Pons (tissue), 1 donor: Measurements from ENCODE around the gene TSPAN1.

Experiments used
- DNase-seq: peaks from one replicate; pipeline ENCODE4 v3.0.0-alpha.2; 2016; ENCODE audit warnings: low spot score

TSPAN1 gene

DNA sequence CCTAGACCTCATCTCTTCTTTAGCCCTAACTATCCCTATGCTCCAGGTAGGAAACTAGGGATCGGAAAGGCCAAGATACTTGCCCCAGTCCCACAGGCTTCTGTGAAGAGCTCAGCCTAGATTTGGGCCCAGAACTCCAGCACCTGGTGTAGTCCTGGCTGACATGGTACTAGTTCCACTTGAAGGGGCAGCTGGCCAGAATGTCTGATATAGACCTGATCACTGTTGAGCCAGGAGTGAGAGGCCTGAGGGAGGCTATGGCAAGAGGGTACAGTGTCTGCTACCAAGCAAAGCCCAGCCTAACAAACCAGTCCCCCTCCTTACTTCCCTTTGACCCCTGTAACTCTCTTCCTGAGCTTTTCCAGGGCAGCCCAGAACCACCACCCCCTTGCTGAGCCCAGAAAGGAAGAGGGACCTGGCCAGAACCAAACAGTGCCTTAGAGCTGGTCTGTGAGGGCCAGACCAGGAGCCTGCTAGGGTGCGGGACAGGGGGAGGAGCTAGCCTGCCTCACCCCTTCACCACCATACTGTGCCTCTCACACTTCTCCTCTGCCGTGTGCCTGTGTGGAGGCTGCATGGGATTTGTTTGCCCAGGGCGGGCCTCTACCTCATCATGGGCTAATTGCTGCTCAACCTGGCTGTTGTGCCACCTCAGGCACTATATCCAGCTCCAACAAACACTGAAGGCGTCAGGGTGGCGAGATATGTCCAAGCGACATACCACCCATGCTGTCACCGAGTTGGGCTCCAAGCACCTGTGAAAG lies 12.4 kb downstream of the TSPAN1 start:
- no peak for DNase-seq

- DNase-seq: no peak
Measured at GRCh38 chr1:46188295-46189030, 13.6 kb downstream of the TSPAN1 start.

DNA sequence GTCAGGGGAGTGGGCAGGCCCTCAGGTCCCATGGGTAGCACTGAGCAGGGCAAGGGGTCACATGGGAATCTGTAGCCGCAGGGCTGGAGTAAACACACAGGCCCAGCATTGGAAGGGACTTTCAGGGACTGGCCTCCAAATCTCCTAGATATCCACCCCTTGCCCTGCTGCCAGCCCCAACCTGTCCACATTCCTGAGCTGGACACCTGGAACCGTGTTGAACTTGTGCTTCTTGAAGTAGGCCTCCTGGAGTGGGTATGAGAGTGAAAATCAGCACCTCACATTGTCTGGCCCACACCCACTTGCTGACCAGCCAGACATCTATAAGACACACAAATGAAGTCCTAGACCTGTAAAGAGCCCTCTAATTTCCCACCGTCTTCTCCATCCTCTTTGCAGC lies 15.7 kb downstream of the TSPAN1 start:
- DNase-seq: no peak

DNA sequence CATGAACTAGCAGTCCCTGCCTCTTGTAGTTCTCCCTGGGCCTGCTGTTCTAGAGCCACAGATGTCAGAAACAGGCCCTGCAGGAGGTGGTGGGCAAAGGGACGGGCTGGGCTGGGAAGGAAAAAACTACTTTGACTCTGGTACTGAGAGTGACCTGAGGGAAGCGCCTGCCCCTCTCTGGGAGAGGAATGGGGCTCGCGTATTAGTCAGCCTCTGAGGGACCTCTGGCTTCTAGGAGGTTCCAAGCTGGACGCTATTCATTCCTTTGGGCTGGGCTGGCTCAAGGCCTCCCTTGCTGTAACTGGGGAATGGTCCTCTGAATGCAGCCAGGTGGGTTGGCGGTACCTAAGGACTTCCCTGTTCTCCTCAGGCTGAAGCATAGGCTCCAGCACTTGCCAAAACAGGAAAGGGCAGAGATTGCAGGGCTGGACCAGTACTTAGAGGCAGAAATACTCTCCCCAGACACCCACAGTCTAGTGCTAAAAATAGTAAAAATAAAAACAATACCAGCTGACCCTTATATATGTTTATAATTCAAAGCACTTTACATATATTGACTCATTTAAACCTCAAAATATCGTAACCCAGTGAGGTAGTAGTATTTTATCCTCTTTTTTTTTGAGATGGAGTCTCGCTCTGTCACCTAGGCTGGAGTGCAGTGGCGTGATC lies 16.3 kb downstream of the TSPAN1 start:
- no peak for DNase-seq

DNA sequence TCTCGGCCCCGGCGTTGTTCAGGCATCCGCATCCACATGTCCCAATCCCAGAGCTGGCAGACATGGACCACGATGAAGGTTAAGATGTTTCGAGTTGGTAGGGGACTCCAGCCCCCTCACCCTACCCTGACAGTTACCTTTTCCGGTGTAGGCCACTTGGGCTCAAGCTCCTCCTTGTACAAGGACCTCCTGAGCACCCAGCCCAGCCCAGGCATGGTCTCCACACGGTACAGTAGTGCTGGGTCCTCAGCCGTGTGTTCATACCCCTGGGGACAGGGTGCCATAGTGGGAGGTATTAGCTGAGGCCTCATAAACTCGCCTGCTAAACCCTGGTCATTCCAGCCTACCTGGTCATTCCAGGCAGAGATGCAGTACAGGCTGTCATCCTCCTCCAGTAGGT lies 17.3 kb downstream of the TSPAN1 start:
- DNase-seq: no peak

DNA sequence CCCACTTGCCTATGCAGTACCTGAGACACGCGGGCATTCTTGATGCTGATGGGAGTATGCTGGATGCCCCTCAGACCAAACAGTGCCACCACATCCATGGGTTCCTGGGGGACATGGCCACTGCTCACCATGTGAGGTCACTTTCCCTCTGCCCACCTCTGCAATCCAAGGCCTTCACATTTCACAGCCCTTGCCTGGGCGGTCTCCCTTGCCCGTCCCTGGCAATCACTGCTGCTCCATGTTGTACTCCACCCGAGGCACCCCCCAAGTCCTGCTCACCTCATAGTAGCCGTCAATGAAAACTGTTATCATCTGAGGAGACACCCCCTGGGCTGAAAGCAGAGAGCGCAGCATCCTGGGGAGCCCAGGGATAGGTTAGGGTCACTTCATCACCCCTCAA lies 18.4 kb downstream of the TSPAN1 start:
- DNase-seq: no peak

DNA sequence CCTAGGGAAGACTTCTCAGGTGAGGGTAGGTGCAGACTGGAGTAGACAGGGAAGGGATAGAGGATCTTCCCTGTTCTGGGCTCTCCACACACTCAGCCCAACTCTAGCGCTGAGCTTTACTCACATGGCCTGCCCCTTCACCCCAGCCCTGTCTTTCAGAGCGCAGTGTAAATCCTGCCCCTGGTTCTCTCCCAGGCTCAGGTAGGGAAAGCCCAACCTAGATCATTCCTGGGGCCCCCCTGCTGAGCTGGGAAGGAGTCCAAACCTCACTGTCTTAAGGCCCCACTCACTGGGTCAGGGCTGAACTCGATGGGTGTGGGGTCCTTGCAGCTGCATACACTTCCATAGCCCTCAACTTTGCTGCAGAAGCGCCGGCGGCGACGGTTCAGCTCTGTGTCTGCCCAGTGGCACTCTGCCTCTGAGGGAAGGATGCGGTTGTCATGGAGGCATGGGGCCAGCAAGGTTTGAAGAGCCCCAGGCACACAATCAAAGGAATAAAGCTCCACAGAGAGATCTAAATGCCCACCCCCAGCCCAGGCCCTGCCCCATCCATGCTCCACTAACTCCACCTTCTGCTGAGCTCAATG lies 19.2 kb downstream of the TSPAN1 start:
- DNase-seq: no peak

- DNase-seq: no peak
Measured at GRCh38 chr1:46194641-46195193, 19.8 kb downstream of the TSPAN1 start.

- no peak for DNase-seq
Measured at GRCh38 chr1:46196609-46197008, 21.7 kb downstream of the TSPAN1 start.

DNA sequence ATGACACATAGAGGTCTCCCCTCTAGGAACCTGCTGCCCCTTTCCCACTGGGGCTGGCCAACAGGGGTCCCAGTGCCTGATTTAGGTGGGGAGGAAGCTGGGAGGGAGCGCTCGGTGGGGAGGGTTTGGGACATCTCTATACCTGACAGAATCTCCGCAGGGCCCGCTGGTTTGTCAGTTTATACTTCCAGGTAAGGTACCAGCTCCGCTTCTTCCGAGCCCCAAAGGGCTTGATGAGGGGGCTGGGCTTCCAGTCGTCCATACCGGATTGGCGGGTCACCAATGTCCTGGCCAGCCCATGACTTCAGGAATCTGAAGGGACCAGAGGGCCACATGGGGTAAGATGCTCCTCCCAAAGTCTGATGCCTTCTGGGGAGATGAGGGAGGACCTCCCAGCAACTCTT lies 22.7 kb downstream of the TSPAN1 start:
- no peak for DNase-seq

- no peak for DNase-seq
Measured at GRCh38 chr1:46197964-46198811, 23.3 kb downstream of the TSPAN1 start, which contains the start of gene POMGNT1. Gene POMGNT1 (minus strand): TSS chr1:46198434. CDS start chr1:46197821, 613 bp downstream.

- DNase-seq: no peak
Measured at GRCh38 chr1:46199233-46199749, 24.4 kb downstream of the TSPAN1 start.

- DNase-seq: peak; percentile 56
Measured at GRCh38 chr1:46203738-46204405, 29.0 kb downstream of the TSPAN1 start.

DNA sequence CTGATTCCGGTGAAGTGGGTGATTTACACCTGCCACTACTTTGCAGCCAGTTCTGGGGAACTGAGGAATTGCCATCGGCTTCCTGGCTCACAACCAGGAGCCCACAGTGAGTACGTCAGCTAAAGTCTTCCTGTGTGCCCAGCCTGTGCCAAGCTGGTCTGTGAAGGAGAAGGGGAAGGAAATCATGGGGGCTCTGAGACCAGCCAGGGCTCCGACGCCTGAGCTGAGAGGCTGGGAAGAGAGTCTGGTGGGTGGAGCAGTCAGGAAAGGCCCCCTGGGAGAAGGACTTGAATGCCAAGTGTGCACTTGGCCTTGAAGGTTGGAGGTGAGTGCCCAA lies 29.5 kb downstream of the TSPAN1 start:
- peak; percentile 66 for DNase-seq

GRCh38 chr1:46205141-46205540 lies 30.3 kb downstream of the TSPAN1 start:
- no peak for DNase-seq

DNA sequence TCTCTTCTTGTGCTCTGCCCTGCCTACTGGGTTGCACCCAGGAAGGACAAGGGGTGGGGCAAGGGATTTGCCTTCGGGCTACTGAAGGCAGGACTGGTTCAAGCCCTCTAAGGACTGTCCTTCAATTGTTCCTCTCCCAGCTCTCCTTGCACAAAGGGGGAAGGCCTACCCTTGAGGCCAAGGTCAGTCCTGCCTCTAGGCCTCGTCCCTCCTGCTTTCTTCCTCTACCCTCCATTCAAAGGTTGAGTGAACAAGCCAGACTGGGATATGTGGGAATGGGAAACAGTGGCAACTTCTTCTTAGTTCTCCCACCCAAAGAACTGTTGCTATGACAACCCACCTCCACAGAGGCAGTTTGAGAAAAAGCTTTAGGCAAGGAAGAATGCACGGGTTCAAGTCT lies 30.9 kb downstream of the TSPAN1 start:
- DNase-seq: no peak

GRCh38 chr1:46206399-46206798 lies 31.5 kb downstream of the TSPAN1 start:
- no peak for DNase-seq

GRCh38 chr1:46210561-46210960 lies 35.7 kb downstream of the TSPAN1 start:
- DNase-seq: no peak

- no peak for DNase-seq
Measured at GRCh38 chr1:46211051-46211450, 36.2 kb downstream of the TSPAN1 start.

GRCh38 chr1:46215504-46215903 lies 40.6 kb downstream of the TSPAN1 start:
- DNase-seq: no peak

DNA sequence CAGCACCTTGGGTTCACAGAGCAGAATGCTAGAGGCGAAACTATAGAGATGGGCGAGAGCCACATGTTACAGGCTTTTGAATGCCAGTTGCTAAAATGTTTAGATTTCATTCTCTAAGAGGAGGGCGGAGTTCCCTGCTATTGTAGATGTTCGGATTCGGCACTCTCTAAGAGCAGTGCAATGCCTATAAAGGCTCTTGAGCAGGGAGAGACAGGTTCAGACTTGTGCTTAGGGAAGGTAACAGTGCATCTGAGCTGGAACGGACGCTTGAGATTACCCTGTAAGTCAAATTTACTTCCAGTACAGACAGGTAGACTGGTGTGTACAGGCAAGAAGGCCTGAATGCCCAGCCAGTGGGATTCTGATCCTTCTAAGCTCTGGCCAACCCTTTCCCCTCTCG lies 43.6 kb downstream of the TSPAN1 start:
- DNase-seq: no peak
